ENCODE measurements around the gene GRM8.

- no peak for TF ChIP-seq EZH2phosphoT487 (IDR thresholded peaks at IDR 0.05; ENCODE audit: borderline replicate concordance, low read length)
- TF ChIP-seq, protein P1, sequence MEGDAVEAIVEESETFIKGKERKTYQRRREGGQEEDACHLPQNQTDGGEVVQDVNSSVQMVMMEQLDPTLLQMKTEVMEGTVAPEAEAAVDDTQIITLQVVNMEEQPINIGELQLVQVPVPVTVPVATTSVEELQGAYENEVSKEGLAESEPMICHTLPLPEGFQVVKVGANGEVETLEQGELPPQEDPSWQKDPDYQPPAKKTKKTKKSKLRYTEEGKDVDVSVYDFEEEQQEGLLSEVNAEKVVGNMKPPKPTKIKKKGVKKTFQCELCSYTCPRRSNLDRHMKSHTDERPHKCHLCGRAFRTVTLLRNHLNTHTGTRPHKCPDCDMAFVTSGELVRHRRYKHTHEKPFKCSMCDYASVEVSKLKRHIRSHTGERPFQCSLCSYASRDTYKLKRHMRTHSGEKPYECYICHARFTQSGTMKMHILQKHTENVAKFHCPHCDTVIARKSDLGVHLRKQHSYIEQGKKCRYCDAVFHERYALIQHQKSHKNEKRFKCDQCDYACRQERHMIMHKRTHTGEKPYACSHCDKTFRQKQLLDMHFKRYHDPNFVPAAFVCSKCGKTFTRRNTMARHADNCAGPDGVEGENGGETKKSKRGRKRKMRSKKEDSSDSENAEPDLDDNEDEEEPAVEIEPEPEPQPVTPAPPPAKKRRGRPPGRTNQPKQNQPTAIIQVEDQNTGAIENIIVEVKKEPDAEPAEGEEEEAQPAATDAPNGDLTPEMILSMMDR (IDR thresholded peaks at IDR 0.05; ENCODE audit: low read depth, low read length, poor library complexity, severe bottlenecking), result no peak
Observed at GRCh38 chr7:127177156-127177555, 75.6 kb downstream of the GRM8 start.
